HEK293 (cell line): ENCODE results near the gene HOXD11.

Experiments
- CTCF ChIP-seq: fragments of 450-650 bp; formaldehyde crosslinking; IDR thresholded peaks from 2 replicates; pipeline ENCODE4 v1.5.1; 2016; ENCODE audit warnings: missing biosample characterization, missing genetic modification characterization
- ELK4 ChIP-seq: IDR thresholded peaks from 2 replicates; pipeline ENCODE4 v1.6.1; 2011; ENCODE audit warnings: mild to moderate bottlenecking, low read depth, low read length, borderline replicate concordance
- HIC1 ChIP-seq: fragments of 450-650 bp; formaldehyde crosslinking; IDR thresholded peaks from 2 replicates; pipeline ENCODE4 v1.5.1; 2016; ENCODE audit warnings: missing biosample characterization, missing genetic modification characterization
- YY1 ChIP-seq: fragments of 450-650 bp; formaldehyde crosslinking; IDR thresholded peaks from 2 replicates; pipeline ENCODE4 v1.5.1; 2018; ENCODE audit warnings: missing biosample characterization, missing genetic modification characterization
- ZNF133 ChIP-seq: fragments of 450-650 bp; formaldehyde crosslinking; IDR thresholded peaks from 2 replicates; pipeline ENCODE4 v1.5.1; 2016; ENCODE audit warnings: missing biosample characterization, missing genetic modification characterization
- ZNF138 ChIP-seq: fragments of 450-650 bp; formaldehyde crosslinking; IDR thresholded peaks from 2 replicates; pipeline ENCODE4 v1.5.1; 2016; ENCODE audit warnings: missing biosample characterization, missing genetic modification characterization, borderline replicate concordance
- ZNF19 ChIP-seq: fragments of 450-650 bp; formaldehyde crosslinking; IDR thresholded peaks from 2 replicates; pipeline ENCODE4; 2016; ENCODE audit warnings: missing biosample characterization, missing genetic modification characterization, low read depth
- ZNF274 ChIP-seq, 2 experiments: fragments of 200-500 bp in 1 of 2; fragments of 450-650 bp in 1 of 2; sonication (Bioruptor generic) in 1 of 2; formaldehyde crosslinking in 1 of 2; IDR thresholded peaks; 2 replicates each; pipeline versions ENCODE4 v1.5.1 to v1.6.1; 2014 to 2016; ENCODE audit warnings: borderline replicate concordance in 1 of 2, inconsistent platforms in 1 of 2, low read length in 1 of 2, missing biosample characterization in 1 of 2, missing genetic modification characterization in 1 of 2
- ZNF302 ChIP-seq: fragments of 450-650 bp; formaldehyde crosslinking; IDR thresholded peaks from 2 replicates; pipeline ENCODE4 v1.5.1; 2016; ENCODE audit warnings: missing biosample characterization, missing genetic modification characterization, low read depth
- ZNF521 ChIP-seq: fragments of 450-650 bp; formaldehyde crosslinking; IDR thresholded peaks from 2 replicates; pipeline ENCODE4 v1.5.1; 2017; ENCODE audit warnings: missing biosample characterization, mild to moderate bottlenecking, missing genetic modification characterization
- ZNF561 ChIP-seq: fragments of 450-650 bp; IDR thresholded peaks from 2 replicates; pipeline ENCODE4 v1.5.1; 2018; ENCODE audit warnings: missing biosample characterization, missing genetic modification characterization, borderline replicate concordance
- ZNF629 ChIP-seq: fragments of 450-650 bp; formaldehyde crosslinking; IDR thresholded peaks from 2 replicates; pipeline ENCODE4 v1.5.1; 2017; ENCODE audit warnings: missing biosample characterization, missing genetic modification characterization
- ZSCAN4 ChIP-seq: fragments of 450-650 bp; formaldehyde crosslinking; IDR thresholded peaks from 2 replicates; pipeline ENCODE4 v1.5.1; 2017; ENCODE audit warnings: missing biosample characterization, missing genetic modification characterization

GRCh38 chr2:176139661-176140512, 32.8 kb downstream of the HOXD11 start:
- TF ChIP-seq ZNF138 (tag by site-specific recombination) (no peak), ZSCAN4 (tag by site-specific recombination) (no peak), CTCF (tag by site-specific recombination) (no peak), ZNF19 (tag by site-specific recombination) (no peak), YY1 (no peak), ELK4 (no peak), ZNF629 (tag by site-specific recombination) (no peak), HIC1 (tag by site-specific recombination) (no peak), ZNF133 (no peak), ZNF274 (IDR thresholded peaks at IDR 0.05; ENCODE audit: low read length) (no peak), ZNF274 (tag by site-specific recombination; IDR thresholded peaks at IDR 0.05; ENCODE audit: borderline replicate concordance) (no peak), ZNF521 (tag by site-specific recombination) (no peak), ZNF561 (no peak), ZNF302 (tag by site-specific recombination) (no peak)
